ENCODE results near the gene METTL15. TPM values are rescaled to one million over a fixed set of nuclear protein-coding genes. Genes with fewer than 3 reads are reported as not detected.

Gene METTL15
- total and polyA plus RNA-seq, 2 of the 8 experiments (the other 6 are each of a cell fraction or from before 2014, with no cell fraction given): 5.4 to 10.5 TPM

GRCh38 chr11:28339488-28339887, 231.3 kb downstream of the METTL15 start:
- POLR2A ChIA-PET (ENCODE audit: partially characterized antibody): interaction anchor here (0.6 kb wide), 2 partner anchors 220 to 1693 kb away, joined by 3 to 4 read pairs; no protein-coding TSS in a partner anchor
- TF ChIP-seq SP4 (IDR thresholded peaks at IDR 0.05; ENCODE audit: low read length) (no peak), SIN3A (conservative IDR thresholded peaks at IDR 0.05 in 1 of 2, IDR thresholded peaks at IDR 0.05 in 1 of 2; ENCODE audit: low read depth in 1 of 2, low read length in 2 of 2) (no peak), TAF7 (optimal IDR thresholded peaks at IDR 0.05; ENCODE audit: borderline replicate concordance, low read depth, low read length) (no peak), ZNF274 (IDR thresholded peaks at IDR 0.05; ENCODE audit: borderline replicate concordance, extremely low read depth, low read length) (no peak), POLR2A (IDR thresholded peaks at IDR 0.05; ENCODE audit: control extremely low read depth in 1 of 2, low read depth in 2 of 2, low read length in 2 of 2) (no peak), JUN (IDR thresholded peaks at IDR 0.05; ENCODE audit: low read depth, low read length) (no peak), TAF1 (IDR thresholded peaks at IDR 0.05; ENCODE audit: low read depth, low read length) (no peak)

More at GRCh38 chr11:28339488-28339887, 231.3 kb downstream of the METTL15 start:
- H4K5ac ChIP-seq (ENCODE audit: insufficient read length, low read depth, low read length): no peak overlapping the region
- no peak for FAIRE-seq
- H2BK20ac ChIP-seq (ENCODE audit: low read length): no peak overlapping the region
- no peak overlapping the region for H2AFZ ChIP-seq (ENCODE audit: low read length)
- no peak overlapping the region for H3K4ac ChIP-seq (replicated peaks; ENCODE audit: insufficient read length, low read depth, low read length)
- H3K79me2 ChIP-seq (ENCODE audit: control insufficient read depth in 1 of 2, insufficient read depth in 2 of 2, low read length in 2 of 2): no peaks in the 10 kb centered on the region
- no peak overlapping the region for H4K8ac ChIP-seq (ENCODE audit: extremely low read depth, insufficient read depth, low read length)
- H3K9me3 ChIP-seq (ENCODE audit: insufficient read depth in 2 of 2, low read depth in 1 of 2, low read length in 1 of 2): peaks cover 7 to 14% of the 10 kb centered on the region in 2 experiments; a peak in 2 of 4 replicates
- H3K4me3 ChIP-seq (ENCODE audit: extremely low read depth in 1 of 4, insufficient read depth in 2 of 4, low read depth in 3 of 4, low read length in 4 of 4): no peak overlapping the region
- no peaks in the 10 kb centered on the region for H3K23me2 ChIP-seq (ENCODE audit: low read depth, low read length)
- H2BK5ac ChIP-seq (ENCODE audit: low read depth, low read length): no peak overlapping the region
- H3K27ac ChIP-seq (ENCODE audit: low read depth, low read length): no peak overlapping the region
- H3K36me3 ChIP-seq (ENCODE audit: control insufficient read depth in 2 of 4, insufficient read depth in 4 of 4, low read length in 3 of 4): no peaks in the 10 kb centered on the region
- H3K18ac ChIP-seq (ENCODE audit: extremely low read depth, low read length): no peak overlapping the region
- H3K9ac ChIP-seq (replicated peaks in 1 of 4; ENCODE audit: extremely low read depth in 1 of 4, low read depth in 3 of 4, low read length in 3 of 4): no peak overlapping the region
- CTCF ChIA-PET (ENCODE audit: partially characterized antibody): interaction anchor here (0.6 kb wide), 2 partner anchors 125 to 423 kb away, joined by 3 read pairs; no protein-coding TSS in a partner anchor
- no peaks in the 10 kb centered on the region for H4K20me1 ChIP-seq (replicated peaks in 1 of 2; ENCODE audit: control insufficient read depth in 1 of 2, insufficient read depth in 2 of 2, low read length in 2 of 2)
- no peak overlapping the region for H4K91ac ChIP-seq (replicated peaks; ENCODE audit: insufficient read length, low read length)
- no peak overlapping the region for H2AK5ac ChIP-seq (ENCODE audit: low read depth, low read length)
- no peak overlapping the region for H3K23ac ChIP-seq (ENCODE audit: insufficient read length)
- no peaks in the 10 kb centered on the region for H3K79me1 ChIP-seq (ENCODE audit: low read depth, low read length)
- H2BK15ac ChIP-seq (ENCODE audit: low read length): no peak overlapping the region
- no peak overlapping the region for H3K56ac ChIP-seq (replicated peaks; ENCODE audit: insufficient read length, low read depth, low read length)
- no peak for DNase-seq (ENCODE audit: low read depth in 1 of 2, low spot score in 2 of 2)
- H3K4me2 ChIP-seq (ENCODE audit: insufficient read depth in 1 of 2, low read depth in 2 of 2, low read length in 2 of 2): no peak overlapping the region
- WGBS, 2 experiments (ENCODE audit: extremely low coverage in 1 of 2, insufficient coverage in 1 of 2, insufficient read length in 1 of 2, insufficient replicate concordance in 2 of 2, low coverage in 1 of 2, low lambda C conversion rate in 2 of 2, missing lambda C conversion rate in 1 of 2): 100% methylated on average over 1 of the region's 1 CpG; no CpG with 5 or more reads in 1 of the 2 experiments
- no peak overlapping the region for H2BK120ac ChIP-seq (replicated peaks; ENCODE audit: low read depth, low read length)
- H3K27me3 ChIP-seq (replicated peaks in 1 of 4; ENCODE audit: control insufficient read depth in 3 of 4, extremely low read depth in 1 of 4, insufficient read depth in 3 of 4, low read length in 3 of 4): no peaks in the 10 kb centered on the region
- H2BK12ac ChIP-seq (ENCODE audit: low read depth, low read length): no peak overlapping the region
- no peaks in the 10 kb centered on the region for H3K4me1 ChIP-seq (replicated peaks in 1 of 4; ENCODE audit: control insufficient read depth in 3 of 4, insufficient read depth in 4 of 4, low read length in 3 of 4)
- no peak overlapping the region for H3K14ac ChIP-seq (ENCODE audit: insufficient read length)
